ENCODE results near the gene GBA3.

The GBA3 gene

DNA sequence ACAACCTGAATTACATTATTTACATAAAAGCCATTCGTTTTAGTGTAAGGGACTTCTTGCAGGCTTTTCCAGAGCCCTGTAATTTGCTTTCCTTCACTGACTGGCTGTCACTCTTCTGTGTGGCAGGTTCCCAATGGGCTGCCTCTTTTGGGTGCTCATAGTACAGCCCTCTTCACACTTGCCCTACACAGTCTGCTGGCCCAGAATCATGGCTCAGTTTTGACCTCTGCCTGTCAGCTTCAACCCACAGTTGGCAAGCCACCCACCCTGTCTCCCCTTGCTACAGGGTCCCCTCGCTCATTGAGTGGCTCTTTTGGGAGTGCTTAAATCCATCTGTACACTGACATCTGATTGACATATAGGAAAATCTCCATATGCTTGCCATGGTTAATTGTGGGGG lies 97.9 kb downstream of the GBA3 start:
- FAIRE-seq, result no peak

- FAIRE-seq, result no peak
These were observed 102.0 kb downstream of the GBA3 start for GRCh38 chr4:22794732-22795131.

GRCh38 chr4:22801391-22801790 lies 108.7 kb downstream of the GBA3 start:
- no peak for FAIRE-seq

DNA sequence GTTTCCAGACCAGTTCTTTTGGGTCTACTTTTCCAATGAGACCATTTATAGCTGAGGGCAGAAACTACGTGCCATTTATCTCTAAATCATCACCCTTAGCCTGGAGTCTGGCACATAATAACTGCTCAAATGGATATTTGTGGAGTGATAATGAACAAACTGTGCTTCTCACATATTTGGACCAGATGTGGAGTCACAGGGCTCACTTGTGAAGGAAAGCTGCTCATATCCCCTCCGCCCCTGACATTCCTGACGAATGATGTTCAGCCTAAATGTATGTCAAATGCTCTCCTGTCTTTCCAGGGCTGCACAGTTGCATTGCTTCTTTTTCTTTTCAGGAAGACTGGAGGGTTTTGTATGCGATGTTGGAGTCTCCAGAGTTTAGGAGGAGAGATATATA lies 110.1 kb downstream of the GBA3 start:
- no peak for FAIRE-seq

GRCh38 chr4:22803512-22803911 lies 110.8 kb downstream of the GBA3 start:
- FAIRE-seq, result no peak

- FAIRE-seq, result no peak
These were observed 122.2 kb downstream of the GBA3 start for GRCh38 chr4:22814906-22815305.

GRCh38 chr4:22824091-22824490 lies 131.4 kb downstream of the GBA3 start:
- FAIRE-seq, result no peak

DNA sequence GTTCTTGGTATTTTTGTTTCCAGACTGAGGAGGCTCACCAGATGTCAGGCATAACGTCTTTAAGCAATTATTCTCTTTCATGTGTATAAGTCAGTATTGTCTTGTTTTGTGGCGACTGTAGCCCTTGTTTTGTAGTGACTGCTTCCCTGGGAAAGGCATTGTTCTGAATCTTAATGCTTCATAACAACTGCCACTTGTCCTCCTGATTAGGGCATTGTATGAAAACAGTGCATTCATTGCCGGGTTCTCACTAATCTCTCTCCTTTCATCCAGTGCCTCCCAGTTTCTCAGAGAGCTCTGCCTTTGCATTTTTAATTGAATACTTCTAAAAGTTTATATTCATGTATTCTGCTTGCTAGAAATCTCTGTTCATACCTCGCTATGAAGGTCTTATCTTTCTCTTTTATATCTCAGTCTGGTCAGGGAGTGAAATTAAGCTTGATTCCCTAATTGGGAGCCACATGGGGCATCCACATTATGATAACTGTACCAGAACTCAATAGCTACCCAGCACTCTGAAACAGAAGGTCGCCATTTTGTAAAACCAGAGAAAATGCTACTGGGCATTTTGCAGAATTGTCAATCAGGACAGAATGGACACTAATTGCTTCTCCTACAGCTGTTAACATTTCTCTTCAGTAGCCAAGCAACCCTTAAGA lies 149.8 kb downstream of the GBA3 start:
- no peak for FAIRE-seq

DNA sequence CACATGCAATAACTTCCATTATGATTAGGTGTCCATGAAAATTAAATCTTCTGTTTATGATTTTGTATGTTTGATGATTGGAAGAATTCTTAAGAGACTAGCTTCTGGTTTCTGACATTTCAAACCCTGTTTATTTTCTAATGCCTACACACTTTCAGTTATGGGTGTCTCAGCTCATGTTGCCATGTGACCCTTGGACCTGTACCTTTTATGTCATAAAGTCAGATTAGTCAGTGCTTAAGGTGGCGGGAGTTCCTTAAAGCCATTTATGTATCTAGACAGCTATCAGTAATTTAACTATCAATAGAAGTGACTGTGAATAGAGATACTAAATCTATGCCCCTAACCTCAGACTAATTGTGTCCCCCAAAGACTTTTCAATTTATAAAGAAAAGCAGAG lies 155.6 kb downstream of the GBA3 start:
- FAIRE-seq, result no peak

GRCh38 chr4:22850055-22850454 lies 157.3 kb downstream of the GBA3 start:
- no peak for FAIRE-seq

DNA sequence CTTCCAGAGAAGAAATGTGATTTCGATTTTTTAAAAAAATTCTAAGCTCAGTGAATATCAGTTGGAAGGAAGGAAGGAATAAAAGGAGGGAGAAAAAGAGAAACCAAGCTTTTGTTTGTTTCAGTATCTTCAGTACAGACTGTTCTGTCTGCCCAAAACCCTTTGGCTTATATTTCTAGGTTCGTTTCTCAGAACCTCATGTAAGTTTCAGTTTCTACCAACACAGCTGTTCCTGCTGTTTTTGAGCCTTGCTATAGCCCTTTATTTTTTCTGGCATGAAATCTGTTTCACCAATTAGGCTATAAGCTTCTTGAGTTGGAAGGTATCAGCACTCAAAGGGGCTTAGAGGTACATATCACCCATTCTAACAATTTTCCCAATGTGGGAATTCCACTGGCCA lies 157.9 kb downstream of the GBA3 start:
- no peak for FAIRE-seq

- FAIRE-seq, result no peak
These were observed 164.7 kb downstream of the GBA3 start for GRCh38 chr4:22857411-22857810.

DNA sequence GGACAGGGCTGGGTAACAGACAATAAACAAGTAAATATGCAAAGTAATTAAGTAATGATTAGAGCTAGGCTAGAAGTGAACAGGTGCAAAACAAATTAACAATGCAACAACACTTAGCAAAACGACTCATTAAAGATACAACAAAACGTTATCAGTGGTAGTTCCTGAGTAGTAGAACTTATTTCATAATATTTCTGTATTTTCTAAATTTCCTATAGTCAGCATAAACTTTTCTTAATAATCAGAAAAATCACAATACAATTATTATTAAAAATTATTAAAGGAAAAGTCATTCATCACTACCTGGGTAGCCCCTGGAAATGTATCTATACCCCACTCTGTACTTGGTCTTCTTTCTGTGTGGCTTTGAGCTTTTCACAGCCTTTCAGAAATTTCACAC lies 166.6 kb downstream of the GBA3 start:
- FAIRE-seq, result no peak
